NCI-H146 treated with DMSO at 0.1 percent for 48 hours (cell line): ENCODE measurements around the gene SORCS3.

Experiments used
- DNase-seq: peaks from one replicate; lab custom pipeline; 2025; ENCODE audit not compliant: unreplicated experiment; lab: John Stamatoyannopoulos, UW

Gene SORCS3

DNA sequence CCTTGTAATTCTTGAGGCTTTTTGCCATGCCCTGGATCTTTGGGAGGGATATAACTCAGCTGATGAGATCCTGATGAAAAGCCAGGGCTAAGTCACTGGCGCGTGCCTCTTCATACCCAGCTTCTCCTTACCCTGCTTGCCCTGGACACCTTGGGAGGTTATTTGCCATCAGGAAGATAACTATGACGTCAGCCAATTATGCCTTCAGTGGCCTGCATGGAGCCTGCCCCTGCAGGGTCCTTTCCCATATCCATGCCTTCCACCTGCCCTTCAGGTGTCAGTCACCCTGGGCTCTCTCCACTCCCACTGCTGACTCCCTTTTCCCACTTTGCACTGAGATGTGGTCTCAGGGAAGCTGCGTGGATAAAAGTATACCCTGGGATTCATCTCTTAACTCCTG, 520.1 kb downstream of the SORCS3 start:
- no peak for DNase-seq

DNA sequence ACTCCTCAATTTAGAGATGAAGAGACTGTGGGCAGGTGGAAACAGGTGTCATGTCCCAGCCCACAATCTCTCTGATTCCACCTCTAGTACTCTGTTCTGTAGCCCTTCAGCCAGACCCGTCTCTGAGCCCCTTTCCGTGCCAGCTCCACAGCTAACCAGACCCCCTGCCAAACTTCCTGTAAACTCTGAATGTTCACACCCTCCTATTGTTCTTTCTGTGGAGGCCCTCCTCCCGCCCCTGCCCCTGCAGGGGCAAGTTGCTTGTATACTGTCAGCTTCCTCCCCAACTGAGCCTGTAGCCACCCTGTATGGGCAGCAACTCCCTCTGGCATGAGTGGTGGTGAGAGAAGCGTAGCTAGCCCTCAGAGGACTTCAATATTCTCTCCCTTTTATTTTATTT, 520.7 kb downstream of the SORCS3 start:
- DNase-seq, result no peak

DNA sequence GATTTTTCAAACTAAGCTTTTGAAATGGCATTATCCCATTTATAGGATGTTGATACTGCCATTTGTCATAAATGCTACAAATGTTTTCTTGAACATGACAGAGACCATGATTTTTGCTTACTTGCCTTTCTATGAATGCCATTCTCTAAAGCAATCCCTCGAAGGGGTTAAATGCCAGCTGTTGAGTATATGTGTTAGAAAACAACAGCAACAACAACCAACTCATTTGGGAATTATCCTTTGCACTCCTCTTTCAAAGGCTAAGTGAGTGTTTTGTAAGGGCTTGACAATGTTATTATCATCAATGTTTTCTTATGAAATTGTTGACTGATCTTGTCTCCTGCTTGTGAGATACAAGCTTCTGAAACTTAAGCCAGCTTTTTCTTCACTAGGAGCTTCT, 529.4 kb downstream of the SORCS3 start:
- no peak for DNase-seq

DNA sequence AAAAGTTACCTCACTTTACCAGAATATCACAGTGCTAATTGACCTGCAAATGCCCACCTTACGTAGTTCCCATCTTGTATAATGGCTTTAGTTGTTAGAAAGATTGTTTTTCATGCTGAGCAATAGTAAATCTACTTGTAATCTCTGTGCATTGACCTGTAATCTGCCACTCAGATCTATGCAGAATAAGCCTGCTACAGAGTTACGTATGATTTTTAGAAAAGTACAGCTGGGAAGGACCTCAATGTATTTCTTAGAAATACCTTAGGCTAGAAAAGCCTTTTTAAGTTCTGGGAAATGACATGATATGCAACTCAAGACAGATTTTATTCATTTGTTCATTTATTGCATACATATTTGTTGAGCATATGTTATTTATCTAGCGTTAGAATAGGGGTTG, 530.9 kb downstream of the SORCS3 start:
- no peak for DNase-seq

DNA sequence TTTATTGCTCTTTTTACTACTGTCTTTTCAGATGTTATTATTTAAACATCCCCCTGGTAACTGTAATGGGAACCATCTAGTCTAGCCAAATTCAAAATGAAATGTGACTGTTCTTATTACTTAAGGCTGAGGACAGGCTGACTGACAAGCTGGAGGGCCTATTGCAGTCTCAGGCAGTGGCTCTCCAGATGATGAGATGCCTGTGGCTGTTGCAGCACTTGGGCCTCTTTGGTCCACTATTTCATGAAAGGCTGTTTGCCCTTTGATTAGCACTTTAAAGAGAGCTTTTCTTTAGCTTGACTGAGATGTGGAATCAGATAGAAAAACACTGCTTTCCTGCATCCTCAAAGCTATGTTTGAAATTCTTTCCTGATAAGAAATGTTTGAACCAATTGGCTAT, 540.5 kb downstream of the SORCS3 start:
- DNase-seq, result no peak

DNA sequence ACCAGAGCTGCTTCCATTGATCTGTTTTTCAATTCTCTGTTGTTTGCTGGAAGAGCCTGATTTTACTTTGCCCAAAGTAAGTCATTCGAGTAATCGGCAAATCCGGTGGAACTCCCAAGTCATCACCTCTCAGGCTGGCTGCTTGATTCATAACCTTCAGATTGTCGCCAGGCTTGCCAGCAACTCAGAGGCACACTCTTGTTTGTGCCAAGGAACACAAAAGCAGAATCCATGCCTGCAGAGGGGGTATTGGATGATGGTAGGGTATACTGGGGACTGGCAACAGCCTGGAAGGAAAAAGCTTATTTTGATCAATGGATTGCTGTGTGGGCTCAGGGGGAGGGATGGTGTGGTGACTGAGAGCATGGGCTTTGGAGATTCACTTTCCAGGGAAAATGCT, 542.4 kb downstream of the SORCS3 start:
- DNase-seq, result no peak

DNA sequence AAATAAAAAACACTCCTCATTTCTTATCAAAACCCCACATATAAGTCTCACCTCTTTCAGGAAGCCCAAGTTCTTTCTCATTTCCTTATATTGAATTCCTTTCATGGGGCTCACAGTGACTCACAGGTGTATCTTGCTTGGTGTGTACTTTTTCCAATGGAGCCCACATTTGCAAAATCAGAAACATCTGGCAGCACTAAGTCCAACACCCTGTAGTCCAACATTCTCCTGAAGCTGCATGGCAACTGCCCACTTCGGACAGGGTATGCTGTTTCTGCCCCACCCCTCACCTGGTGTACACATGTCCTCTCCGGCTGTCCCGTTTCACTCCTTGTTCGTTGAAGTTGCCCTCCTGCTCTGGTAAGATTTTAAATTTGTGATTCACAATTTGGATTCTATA, 544.1 kb downstream of the SORCS3 start:
- DNase-seq, result no peak

DNA sequence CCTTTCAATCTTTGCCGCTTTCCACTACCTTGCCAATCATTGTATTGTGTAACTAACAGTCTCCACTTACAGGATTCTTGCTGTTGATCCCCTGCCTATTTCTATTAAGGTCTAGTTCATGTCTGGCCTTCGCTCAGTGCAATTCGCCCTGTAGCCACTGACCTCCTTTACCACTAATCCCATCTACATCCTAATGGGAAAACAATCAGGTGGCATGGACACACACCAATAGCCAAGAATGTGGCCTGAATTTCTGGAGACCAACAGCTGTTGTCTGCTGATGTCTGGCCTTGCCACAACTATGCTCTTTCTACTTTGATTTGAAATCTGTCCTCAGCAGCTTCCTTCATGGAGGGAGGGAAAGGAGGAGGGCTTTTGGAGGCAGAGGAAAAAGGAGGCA, 546.2 kb downstream of the SORCS3 start:
- no peak for DNase-seq

DNA sequence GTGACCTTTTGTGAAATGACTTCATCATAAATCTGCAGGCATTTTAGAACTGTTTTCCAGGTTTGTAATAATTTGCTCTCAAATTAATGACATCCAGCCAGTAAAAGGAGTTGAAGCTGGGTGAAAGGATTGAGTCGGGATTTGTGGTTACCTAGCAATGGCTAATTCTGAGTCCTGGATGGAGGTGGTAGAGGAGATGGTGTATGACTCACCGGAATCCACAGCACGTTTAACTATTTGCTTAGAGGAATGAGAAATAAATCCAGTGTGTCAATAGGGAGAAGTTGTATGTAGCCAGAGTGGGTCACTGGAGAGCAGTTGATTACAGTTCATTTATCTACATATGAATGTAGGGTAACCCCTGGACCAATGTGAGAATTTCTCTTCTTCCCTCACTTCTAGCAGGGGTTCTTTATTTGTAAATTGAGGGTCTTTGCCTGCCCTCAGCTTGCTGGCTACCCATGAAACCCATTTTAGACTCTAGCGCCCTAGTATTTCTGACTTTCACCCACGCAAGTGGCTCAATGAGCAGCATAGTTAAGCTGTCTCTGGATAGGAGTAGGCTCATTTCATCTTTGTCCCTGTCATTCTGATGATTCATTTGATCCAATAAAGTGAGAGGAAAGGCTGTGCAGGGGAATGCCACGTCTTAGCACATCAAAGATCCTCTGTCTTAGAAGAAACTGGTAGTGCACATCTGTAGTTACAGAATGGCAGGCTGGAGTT, 547.8 kb downstream of the SORCS3 start:
- DNase-seq, result peak; percentile 1

DNA sequence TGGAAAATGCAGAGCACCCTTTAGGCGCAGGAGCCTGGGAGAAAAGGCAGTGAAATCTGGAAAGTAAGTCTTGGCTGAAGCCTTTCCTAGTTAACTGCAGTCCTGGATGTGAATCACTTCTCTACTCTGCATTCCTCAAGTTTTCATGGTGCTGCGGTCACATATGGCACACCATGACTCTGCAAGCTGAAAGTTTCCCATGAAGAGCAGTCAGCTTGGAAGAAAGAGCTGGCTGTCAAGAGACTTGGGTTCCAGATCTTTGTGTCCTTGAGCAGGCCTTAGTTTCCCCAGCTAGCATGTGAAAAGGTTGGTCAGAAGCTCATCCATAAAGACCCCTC, 548.3 kb downstream of the SORCS3 start:
- DNase-seq, result no peak

DNA sequence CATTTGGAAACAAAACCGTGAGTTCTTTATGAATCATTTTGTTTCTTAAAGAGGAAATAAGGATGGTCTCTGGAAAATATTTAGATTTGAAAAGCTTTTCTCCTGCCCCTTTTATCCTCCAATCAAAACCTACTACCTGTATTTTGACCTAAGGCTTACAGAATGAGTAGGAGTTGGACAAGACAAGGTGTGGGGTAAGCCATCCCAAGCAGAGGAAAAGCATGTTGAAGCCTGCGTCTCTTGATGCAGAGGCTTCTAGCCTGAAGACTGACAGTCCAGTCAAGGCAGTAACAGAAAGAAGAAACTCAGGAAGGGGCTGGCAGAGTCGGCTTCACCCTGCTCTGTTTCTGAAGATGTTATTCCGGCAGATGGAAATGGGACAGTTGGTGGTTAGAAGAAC, 551.1 kb downstream of the SORCS3 start:
- no peak for DNase-seq

DNA sequence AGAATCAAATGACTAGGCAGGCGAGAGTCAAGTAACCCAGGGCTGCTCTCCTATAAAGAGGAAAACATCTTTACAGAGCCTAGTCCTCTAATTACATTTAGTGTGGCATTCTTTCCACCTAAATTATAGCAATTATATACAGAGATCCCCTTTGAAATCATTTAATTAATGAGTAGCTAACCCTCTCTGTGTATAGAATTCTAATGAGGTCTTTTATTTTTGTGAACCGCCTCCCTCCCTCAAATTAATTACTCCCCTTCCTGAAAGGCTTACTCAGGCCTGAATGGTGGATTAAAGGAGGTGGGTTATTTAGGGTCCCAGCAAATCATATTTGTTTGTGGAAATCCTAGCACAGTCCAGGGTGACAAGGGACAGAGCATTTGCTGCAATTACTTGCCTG, 551.8 kb downstream of the SORCS3 start:
- no peak for DNase-seq

DNA sequence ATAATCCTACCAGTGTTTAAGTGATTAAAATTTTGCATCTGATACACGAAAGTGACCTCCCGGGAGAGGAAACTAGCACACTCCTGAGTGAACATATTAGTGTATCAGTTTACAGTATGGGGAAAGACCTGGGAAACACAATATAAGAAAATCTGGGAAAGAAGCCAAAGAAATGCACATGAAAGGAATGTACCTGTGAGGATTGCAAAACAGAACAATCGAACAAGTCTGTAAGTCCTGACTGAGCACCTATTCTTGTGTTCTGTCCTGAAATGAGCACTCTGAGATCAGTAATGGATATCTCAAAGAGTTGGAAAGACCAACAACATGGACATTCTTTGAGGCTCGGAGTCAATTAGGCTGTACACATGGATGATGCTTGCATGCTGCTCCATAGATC, 554.7 kb downstream of the SORCS3 start:
- DNase-seq, result no peak

DNA sequence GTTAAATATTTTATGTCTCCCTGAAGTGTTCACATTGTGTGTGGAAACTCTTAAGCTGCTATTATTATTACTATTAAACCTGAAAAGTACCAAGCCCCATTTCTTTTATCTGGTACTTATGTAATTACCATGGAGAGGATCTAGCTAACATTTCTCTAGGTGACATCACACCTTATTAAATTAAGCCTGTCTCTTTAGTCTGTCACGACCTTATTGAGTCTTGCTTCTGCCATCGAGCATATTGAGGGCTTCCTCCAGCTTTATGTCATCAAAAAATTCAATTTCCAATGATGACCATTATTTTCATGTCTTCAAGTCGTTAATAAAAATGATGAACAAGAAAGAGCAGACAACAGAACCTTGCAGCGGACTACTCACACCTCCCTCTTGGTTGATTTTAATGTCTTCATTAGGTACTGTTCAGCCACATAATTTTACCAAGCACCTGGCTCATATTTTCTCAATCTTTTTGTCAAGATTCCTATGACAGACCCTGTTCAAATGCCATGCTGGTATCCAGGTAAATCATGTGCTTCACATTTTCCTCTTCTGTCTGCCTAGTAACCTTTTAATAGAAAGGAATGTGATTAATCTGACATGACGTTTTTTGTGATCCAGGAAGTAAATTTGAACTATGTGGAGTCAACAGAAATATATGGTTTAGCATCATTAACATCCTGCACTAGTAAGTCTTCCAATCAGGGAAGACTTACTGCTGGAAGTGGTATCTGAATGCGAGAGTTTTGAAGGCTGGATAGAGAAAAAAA, 556.7 kb downstream of the SORCS3 start:
- no peak for DNase-seq

DNA sequence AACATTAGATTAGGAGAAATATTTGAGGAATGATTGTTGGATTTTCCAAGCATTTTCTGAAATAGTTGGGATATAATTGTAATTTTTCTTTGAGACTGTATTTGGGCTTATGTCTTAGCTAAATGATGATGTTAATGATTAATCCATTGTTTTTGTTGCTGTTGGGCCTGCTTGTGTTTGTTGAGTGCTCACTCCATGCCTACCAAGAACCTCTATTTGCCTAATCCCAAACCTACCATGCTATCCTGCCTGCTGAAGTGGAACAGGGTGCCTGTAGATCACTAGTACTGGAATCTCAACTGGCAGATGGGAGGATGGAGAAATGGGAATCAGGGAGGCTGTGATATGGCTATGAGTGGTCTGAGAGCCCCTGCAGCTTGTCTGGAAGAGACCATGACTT, 565.5 kb downstream of the SORCS3 start:
- no peak for DNase-seq

DNA sequence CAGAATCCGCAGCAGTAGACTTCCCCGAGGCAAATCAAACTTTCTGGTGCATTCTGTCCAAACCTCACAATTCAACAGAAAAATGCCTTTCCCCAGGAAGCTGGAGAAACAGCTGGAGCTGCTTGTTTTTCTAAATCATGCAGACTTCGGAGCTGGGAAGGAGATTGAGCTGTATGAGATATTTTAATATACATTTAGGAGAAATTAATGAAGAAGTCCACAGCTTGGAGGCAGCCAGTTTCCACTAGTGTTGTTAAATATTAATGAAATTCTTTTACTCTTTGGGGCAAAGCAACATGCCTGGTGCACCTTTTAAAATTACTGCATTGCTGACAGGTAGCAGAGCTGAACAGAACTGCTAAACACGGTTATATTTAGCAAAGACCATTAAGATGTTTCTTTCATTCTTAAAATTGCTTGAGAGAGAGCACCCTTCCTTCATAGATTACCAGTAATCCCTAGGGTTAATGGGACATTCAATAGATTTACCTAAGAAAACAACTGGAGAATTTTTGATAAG, 566.4 kb downstream of the SORCS3 start:
- no peak for DNase-seq

DNA sequence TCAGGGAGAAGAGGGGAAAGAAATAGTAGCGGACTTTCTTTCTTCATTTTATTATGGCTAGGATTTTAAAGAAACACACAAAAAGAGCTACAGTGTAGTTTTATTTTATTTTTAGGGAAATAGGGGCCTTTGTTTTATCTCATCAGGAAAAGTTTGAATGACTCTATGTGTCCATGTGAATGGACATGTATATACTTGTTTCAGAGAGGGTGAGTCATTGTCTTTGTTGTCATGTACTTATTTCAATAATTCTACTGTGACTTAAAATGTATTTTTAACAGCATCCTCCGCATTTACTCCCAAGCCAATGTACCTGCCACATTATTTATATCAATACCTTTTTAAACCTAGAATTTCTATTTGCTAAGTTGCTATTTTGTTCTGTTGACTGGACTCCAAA, 569.5 kb downstream of the SORCS3 start:
- DNase-seq, result no peak

DNA sequence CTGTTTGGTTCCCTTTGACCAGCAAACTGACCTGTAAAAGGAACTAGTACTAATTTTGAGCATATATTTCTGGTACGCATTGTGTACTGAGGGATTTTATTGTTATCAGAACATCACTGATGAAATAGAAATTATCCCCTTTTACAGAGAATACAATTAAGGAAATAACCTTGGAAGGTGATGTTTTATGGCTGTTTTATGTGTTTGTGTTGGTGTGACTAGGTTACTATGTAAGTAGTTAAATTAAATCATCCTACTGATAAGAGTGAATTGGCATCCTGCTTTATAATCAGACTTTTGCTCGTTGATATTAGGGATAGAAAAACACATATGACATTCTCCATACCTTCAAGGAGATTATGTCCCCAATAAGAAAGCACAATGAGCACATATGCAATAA, 596.6 kb downstream of the SORCS3 start:
- no peak for DNase-seq

DNA sequence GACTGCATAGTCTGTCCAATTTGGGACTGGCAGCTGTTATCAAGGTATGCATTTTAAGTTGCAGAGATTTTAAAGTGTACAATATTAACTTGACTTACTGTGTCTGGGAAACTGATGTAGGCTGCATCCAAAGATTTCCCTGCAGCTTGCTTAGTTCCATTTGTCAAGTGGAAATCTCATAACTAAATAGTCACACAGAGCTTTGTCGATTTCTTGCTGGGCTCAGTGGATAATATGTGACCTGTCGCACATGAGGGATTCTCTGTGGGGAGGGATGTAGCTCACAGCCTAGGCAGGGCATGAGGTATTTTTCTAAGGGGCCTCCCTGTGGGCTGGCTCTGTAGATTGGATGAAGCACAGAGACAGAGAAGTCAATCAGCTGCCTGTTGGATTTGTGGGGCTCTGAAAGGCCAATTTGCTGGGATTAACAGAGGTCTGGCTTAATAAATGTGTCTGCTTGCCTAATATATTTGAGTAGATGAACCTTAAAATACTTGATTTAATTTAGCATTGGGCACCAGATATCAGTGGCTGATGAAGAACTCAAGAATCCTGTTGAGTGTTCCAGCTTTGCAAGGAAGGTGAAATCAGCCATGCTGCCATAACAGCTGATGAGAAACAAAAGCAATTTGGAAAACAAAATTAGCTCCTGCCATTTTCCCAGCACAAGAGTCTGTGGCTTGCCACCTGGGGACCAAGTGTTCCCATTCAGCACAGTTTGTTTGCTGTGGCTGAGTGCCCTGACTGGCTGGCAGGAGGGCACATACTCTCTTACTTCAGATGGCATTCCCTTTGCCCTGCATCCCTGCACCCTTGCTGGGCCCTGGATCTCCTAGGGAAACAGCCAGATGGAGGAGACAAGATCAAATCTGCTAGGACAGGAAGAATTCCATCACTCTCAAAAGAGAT, 598.5 kb downstream of the SORCS3 start:
- peak; percentile 0 for DNase-seq

DNA sequence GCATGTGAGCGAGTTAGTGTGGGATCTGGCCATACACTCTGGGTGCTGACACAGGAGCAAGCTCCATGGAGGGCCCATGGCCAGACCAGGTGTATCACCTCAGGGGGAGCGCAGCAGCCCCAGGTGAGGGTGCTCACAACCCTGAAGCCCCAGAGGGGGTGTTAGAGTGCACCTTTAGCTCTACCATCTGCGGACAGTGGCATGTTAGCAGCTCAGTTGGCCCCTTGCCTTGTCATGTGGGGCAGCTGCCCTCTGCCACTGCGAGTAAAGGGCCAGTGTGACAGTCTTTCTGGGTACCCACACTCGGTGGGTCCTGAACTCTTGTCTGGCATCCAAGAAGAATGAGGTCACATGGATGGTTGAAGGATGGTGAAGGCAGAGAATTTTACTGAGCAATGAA, 600.2 kb downstream of the SORCS3 start:
- no peak for DNase-seq

DNA sequence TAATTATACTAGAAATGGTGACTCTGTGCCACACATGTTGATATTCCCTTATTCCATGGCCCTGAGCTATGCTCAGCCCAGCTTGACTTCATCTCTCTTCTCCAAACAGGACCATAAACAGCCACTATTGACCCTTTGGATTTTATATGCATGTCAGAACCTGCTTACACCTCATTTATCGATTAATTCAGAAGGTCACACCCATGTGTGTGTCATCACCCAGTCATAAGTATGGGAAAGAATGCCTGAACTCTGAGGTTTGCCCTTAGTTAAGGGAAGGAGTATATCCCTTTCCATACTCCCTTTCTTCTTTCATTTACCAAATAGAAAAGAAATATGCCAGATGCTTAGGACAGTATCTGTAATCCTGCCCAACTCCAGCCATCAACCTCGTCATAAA, 602.3 kb downstream of the SORCS3 start:
- DNase-seq, result peak; percentile 6

DNA sequence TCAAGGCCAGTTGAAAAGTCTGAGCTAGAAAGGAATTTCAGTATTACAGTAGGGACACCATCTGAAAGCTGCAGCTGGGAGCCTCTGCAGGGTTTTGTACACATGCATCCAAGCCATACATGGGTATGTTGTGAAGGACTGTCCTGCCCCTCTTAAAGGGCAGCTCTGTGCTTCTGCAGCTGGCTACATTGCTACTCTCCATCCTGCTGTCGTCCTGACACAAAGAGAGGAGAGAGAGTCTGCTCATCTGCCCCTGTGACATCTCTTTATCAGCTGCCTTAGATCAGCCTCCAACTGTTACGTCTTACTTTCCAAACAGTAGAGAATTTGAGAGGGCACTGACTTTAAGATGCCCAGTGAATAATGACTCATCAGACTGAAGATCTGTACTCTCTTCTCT, 602.7 kb downstream of the SORCS3 start:
- no peak for DNase-seq
